ENCODE data around the gene GGT7. TPM values are rescaled to one million over a fixed set of nuclear protein-coding genes. Genes with fewer than 3 reads are reported as not detected.

Gene GGT7
- total and polyA plus RNA-seq, 9 of the 15 experiments (the other 6 are each of a cell fraction or from before 2014, with no cell fraction given): 0.04 to 18.3 (median 5.9) TPM

GRCh38 chr20:34861386-34862084 is 11.1 kb downstream of the GGT7 start:
- no peaks in the 10 kb centered on the region for H3K27me3 ChIP-seq (ENCODE audit: control insufficient read depth in 2 of 2, insufficient read depth in 2 of 2, low read length in 2 of 2)
- peaks cover 0 to 10% of the 10 kb centered on the region in 2 experiments; a peak in 1 of 5 replicates for H3K4me1 ChIP-seq (replicated peaks in 1 of 2; ENCODE audit: control insufficient read depth in 2 of 2, insufficient read depth in 2 of 2, low read length in 2 of 2)
- no peaks in the 10 kb centered on the region for H3K9me3 ChIP-seq (replicated peaks; ENCODE audit: control insufficient read depth, insufficient read depth, low read depth, low read length)
- TF ChIP-seq PHF8 (IDR thresholded peaks at IDR 0.05; ENCODE audit: borderline replicate concordance, low read length) (no peak), STAT5A (IDR thresholded peaks at IDR 0.05; ENCODE audit: borderline replicate concordance, low read length) (no peak), KAT7 (CRISPR knock-in tag; IDR thresholded peaks at IDR 0.05; ENCODE audit: borderline replicate concordance) (no peak), PHF20 (IDR thresholded peaks at IDR 0.05; ENCODE audit: partially characterized antibody) (no peak), KDM4B (IDR thresholded peaks at IDR 0.05; ENCODE audit: borderline replicate concordance in 2 of 2, low read depth in 1 of 2) (no peak), TAF15 (IDR thresholded peaks at IDR 0.05; ENCODE audit: low read depth, low read length) (no peak), MYC (IDR thresholded peaks at IDR 0.05; ENCODE audit: low read depth, low read length) (no peak), MYC (CRISPR knock-in tag; IDR thresholded peaks at IDR 0.05; ENCODE audit: borderline replicate concordance, low read depth) (no peak), ZNF124 (CRISPR knock-in tag; IDR thresholded peaks at IDR 0.05) (no peak), ZNF449 (CRISPR knock-in tag; IDR thresholded peaks at IDR 0.05) (no peak)
- H3K27ac ChIP-seq (ENCODE audit: extremely low read depth, low read depth, low read length): no peak overlapping the region
- BruUV-seq (replicated peaks): no TSS peak
- H4K20me1 ChIP-seq (replicated peaks; ENCODE audit: control insufficient read depth, insufficient read depth, low read length): no peaks in the 10 kb centered on the region
- ATAC-seq (no peak), DNase-seq (ENCODE audit: extremely low read depth in 1 of 4, low spot score in 3 of 4) (peak in 2 of 4 experiments; percentile 5 to 8), FAIRE-seq (no peak)
- intact Hi-C loops (cut with micrococcal nuclease) (no loop called here), in situ Hi-C loops (cut with MboI) (no loop called here)
- H2AFZ ChIP-seq (ENCODE audit: low read depth, low read length): no peak overlapping the region
- no peak overlapping the region for H3K4me2 ChIP-seq (ENCODE audit: insufficient read depth, low read length)
- H3K9ac ChIP-seq (ENCODE audit: insufficient read depth in 1 of 2, low read depth in 2 of 2, low read length in 2 of 2): no peak overlapping the region
- CTCF ChIA-PET (ENCODE audit: low intra/inter-chr PET ratio): no interaction called here
- no peaks in the 10 kb centered on the region for H3K9me1 ChIP-seq (ENCODE audit: control insufficient read depth, insufficient read depth, low read length)
- 87% methylated on average over 7 of the region's 7 CpGs for WGBS (ENCODE audit: insufficient coverage, low coverage, missing lambda C conversion rate)
- POLR2A ChIA-PET: interaction anchor here (0.7 to 1.5 kb wide), 2 partner anchors 8 to 12 kb away, joined by 4 to 6 read pairs; no protein-coding TSS in a partner anchor
- no peaks in the 10 kb centered on the region for H3K79me2 ChIP-seq (ENCODE audit: control insufficient read depth, insufficient read depth, low read length)
- peaks cover 33% of the 10 kb centered on the region; the same call in 2 of the 3 replicates for H3K36me3 ChIP-seq (ENCODE audit: control insufficient read depth, insufficient read depth, low read length)
- H3K4me3 ChIP-seq: no peak overlapping the region
